ENCODE measurements around the gene SPCS3.
A peak's percentile ranks its signal among the peaks of the same experiment; 100 is the strongest.
"Not testable (repeated sequence)": the region's sequence is repeated elsewhere in the genome, so short reads cannot be mapped to it uniquely, and the experiment has no call there.

The SPCS3 gene

DNA sequence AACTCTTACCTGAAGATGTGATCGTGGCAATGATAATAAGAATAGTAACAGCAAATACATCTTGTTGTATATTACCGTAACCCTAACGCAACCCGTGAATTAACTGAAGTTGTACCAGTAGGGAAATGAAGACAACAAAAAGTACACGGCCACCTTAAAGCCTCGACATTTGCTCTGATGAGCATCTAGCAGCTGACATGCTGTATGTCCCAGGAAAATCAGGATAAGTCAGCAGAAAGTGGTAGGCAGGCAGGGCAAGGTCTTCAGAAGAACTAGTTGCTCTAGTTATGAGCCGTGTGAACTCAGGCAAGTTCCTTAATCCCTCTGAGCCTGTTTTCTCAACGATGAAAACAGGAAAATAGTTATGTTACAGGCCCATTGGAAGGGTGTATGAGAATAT, 43.1 kb upstream of the SPCS3 start:
- Histone ChIP-seq H3K79me1 (ENCODE audit: low read length) (no peaks in the 10 kb centered on the region), H3K18ac (ENCODE audit: low read length) (no peak overlapping the region), H3K4me2 (ENCODE audit: low read length) (no peak overlapping the region), H2BK120ac (ENCODE audit: low read depth, low read length) (no peak overlapping the region), H4K5ac (ENCODE audit: low read length) (no peak overlapping the region), H2AK5ac (ENCODE audit: low read length) (no peak overlapping the region), H3K9ac (ENCODE audit: low read length) (no peak overlapping the region), H2BK15ac (replicated peaks; ENCODE audit: low read depth) (no peak overlapping the region), H4K8ac (ENCODE audit: low read depth, low read length) (no peak overlapping the region), H3K36me3 (ENCODE audit: control insufficient read depth, insufficient read depth, low read length) (no peaks in the 10 kb centered on the region), H3K79me2 (ENCODE audit: control insufficient read depth, insufficient read depth, low read length) (no peaks in the 10 kb centered on the region), H3K4me3 (ENCODE audit: low read length) (no peak overlapping the region), H3K4me1 (ENCODE audit: control insufficient read depth, low read depth, low read length) (no peaks in the 10 kb centered on the region), H3K23ac (ENCODE audit: low read length) (no peak overlapping the region), H3K4ac (ENCODE audit: low read depth, low read length) (no peak overlapping the region), H3K27me3 (ENCODE audit: insufficient read depth, low read length, poor library complexity) (no peaks in the 10 kb centered on the region), H3K27ac (ENCODE audit: low read depth, low read length) (no peak overlapping the region), H3K56ac (ENCODE audit: low read length) (no peak overlapping the region), H2BK5ac (ENCODE audit: low read length) (no peak overlapping the region)
- DNase-seq = no peak
- no CpG with 5 or more reads among the region's 8 CpGs for WGBS (ENCODE audit: extremely low coverage, insufficient coverage, low lambda C conversion rate)

DNA sequence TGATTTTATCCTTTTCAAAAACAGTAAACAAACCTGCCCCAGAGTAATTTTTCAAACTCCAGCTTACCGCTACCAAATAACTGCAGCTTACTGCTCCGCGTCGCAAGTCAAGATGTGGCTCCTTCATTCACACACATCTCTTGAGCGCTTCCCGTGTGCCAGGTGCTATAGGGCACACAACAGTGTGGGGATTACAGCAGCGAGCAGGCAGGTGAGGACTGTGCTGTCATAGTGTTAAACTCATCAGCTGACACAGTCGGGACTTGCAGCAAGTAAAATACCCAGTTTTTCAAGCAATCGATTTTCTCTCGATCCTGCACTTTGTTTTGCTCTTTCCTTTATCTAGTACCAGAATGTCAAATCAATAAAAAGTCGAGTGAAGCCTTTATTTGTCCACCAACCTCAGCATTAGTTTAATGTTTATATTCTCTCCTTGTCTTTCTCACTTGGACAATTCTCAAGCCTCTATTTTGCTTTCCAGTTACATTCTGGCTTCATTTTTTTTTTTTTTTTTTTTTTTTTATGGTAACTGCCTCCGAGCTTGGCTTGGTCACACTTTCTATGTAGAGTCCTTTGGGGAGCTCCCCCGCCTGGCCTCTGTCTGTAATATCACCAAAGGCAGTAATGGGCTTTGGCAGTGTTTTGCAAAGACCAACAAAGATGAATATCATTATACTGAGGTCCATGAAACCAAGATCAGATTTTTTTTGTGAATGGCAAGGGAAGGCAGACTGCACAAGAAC, 42.4 kb upstream of the SPCS3 start:
- Histone ChIP-seq H3K56ac (ENCODE audit: low read length) (no peak overlapping the region), H3K23ac (ENCODE audit: low read length) (no peak overlapping the region), H3K9ac (ENCODE audit: low read length) (no peak overlapping the region), H3K4ac (ENCODE audit: low read depth, low read length) (no peak overlapping the region), H3K27me3 (ENCODE audit: insufficient read depth, low read length, poor library complexity) (no peaks in the 10 kb centered on the region), H2BK5ac (ENCODE audit: low read length) (no peak overlapping the region), H3K4me3 (ENCODE audit: low read length) (no peak overlapping the region), H2BK15ac (replicated peaks; ENCODE audit: low read depth) (no peak overlapping the region), H3K36me3 (ENCODE audit: control insufficient read depth, insufficient read depth, low read length) (no peaks in the 10 kb centered on the region), H4K8ac (ENCODE audit: low read depth, low read length) (no peak overlapping the region), H3K4me2 (ENCODE audit: low read length) (no peak overlapping the region), H3K79me2 (ENCODE audit: control insufficient read depth, insufficient read depth, low read length) (no peaks in the 10 kb centered on the region), H4K5ac (ENCODE audit: low read length) (no peak overlapping the region), H2BK120ac (ENCODE audit: low read depth, low read length) (no peak overlapping the region), H3K4me1 (ENCODE audit: control insufficient read depth, low read depth, low read length) (no peaks in the 10 kb centered on the region), H3K27ac (ENCODE audit: low read depth, low read length) (no peak overlapping the region), H3K18ac (ENCODE audit: low read length) (no peak overlapping the region), H3K79me1 (ENCODE audit: low read length) (no peaks in the 10 kb centered on the region), H2AK5ac (ENCODE audit: low read length) (no peak overlapping the region)
- WGBS (ENCODE audit: extremely low coverage, insufficient coverage, low lambda C conversion rate) = no CpG with 5 or more reads among the region's 13 CpGs
- DNase-seq = peak; percentile 78

DNA sequence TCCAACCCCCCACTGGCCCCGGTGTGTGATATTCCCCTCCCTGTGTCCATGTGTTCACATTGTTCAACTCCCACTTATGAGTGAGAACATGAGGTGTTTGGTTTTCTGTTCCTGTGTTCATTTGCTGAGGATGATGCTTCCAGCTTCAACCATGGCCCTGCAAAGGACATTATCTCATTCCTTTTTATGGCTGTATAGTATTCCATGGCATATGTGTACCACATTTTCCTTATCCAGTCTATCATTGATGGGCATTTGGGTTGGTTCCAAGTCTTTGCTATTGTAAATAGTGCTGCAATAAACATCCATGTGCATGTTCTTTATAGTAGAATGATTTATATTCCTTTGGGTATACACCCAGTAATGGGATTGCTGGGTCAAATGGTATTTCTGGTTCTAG, 40.2 kb upstream of the SPCS3 start:
- not testable (repeated sequence) for H2BK5ac ChIP-seq (ENCODE audit: low read length); DNase-seq; H4K8ac ChIP-seq (ENCODE audit: low read depth, low read length); H2BK120ac ChIP-seq (ENCODE audit: low read depth, low read length); H3K36me3 ChIP-seq (ENCODE audit: control insufficient read depth, insufficient read depth, low read length); H2AK5ac ChIP-seq (ENCODE audit: low read length); H3K18ac ChIP-seq (ENCODE audit: low read length); H3K4me1 ChIP-seq (ENCODE audit: control insufficient read depth, low read depth, low read length); H3K79me2 ChIP-seq (ENCODE audit: control insufficient read depth, insufficient read depth, low read length); H3K56ac ChIP-seq (ENCODE audit: low read length); H3K79me1 ChIP-seq (ENCODE audit: low read length); H3K27ac ChIP-seq (ENCODE audit: low read depth, low read length); H3K4me3 ChIP-seq (ENCODE audit: low read length); H3K23ac ChIP-seq (ENCODE audit: low read length); H3K27me3 ChIP-seq (ENCODE audit: insufficient read depth, low read length, poor library complexity); H3K4ac ChIP-seq (ENCODE audit: low read depth, low read length); H2BK15ac ChIP-seq (replicated peaks; ENCODE audit: low read depth); H4K5ac ChIP-seq (ENCODE audit: low read length); H3K4me2 ChIP-seq (ENCODE audit: low read length); H3K9ac ChIP-seq (ENCODE audit: low read length)
- no CpG with 5 or more reads among the region's 1 CpG for WGBS (ENCODE audit: extremely low coverage, insufficient coverage, low lambda C conversion rate)

DNA sequence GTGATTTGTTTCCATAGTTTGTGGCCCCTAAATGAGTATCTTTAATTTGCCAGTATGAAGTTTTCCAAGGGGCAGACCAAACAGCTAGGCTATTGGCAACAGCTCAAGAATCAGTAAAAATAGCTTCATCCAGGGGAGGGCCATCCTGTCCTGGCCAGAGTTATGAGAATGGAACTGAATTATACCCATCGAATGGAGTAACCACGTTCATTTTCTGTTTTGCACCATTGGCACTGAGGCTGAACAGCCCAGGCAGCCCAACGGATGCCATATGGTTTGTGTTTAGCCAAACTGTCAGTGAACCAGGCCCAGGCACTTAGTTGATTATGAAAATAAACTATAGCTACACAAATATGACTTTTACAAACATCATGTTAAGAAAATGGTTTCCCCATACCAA, 33.0 kb upstream of the SPCS3 start:
- no peak overlapping the region for H3K18ac ChIP-seq (ENCODE audit: low read length)
- DNase-seq = no peak
- no peaks in the 10 kb centered on the region for H3K4me1 ChIP-seq (ENCODE audit: control insufficient read depth, low read depth, low read length)
- no peak overlapping the region for H3K23ac ChIP-seq (ENCODE audit: low read length)
- no peak overlapping the region for H3K4me2 ChIP-seq (ENCODE audit: low read length)
- no peak overlapping the region for H2BK15ac ChIP-seq (replicated peaks; ENCODE audit: low read depth)
- no peak overlapping the region for H3K27ac ChIP-seq (ENCODE audit: low read depth, low read length)
- H3K56ac ChIP-seq (ENCODE audit: low read length) = no peak overlapping the region
- H3K79me2 ChIP-seq (ENCODE audit: control insufficient read depth, insufficient read depth, low read length) = no peaks in the 10 kb centered on the region
- no CpG with 5 or more reads among the region's 3 CpGs for WGBS (ENCODE audit: extremely low coverage, insufficient coverage, low lambda C conversion rate)
- H3K27me3 ChIP-seq (ENCODE audit: insufficient read depth, low read length, poor library complexity) = no peaks in the 10 kb centered on the region
- no peaks in the 10 kb centered on the region for H3K36me3 ChIP-seq (ENCODE audit: control insufficient read depth, insufficient read depth, low read length)
- no peak overlapping the region for H2BK120ac ChIP-seq (ENCODE audit: low read depth, low read length)
- H3K79me1 ChIP-seq (ENCODE audit: low read length) = no peaks in the 10 kb centered on the region
- no peak overlapping the region for H3K4ac ChIP-seq (ENCODE audit: low read depth, low read length)
- H3K4me3 ChIP-seq (ENCODE audit: low read length) = no peak overlapping the region
- H2BK5ac ChIP-seq (ENCODE audit: low read length) = no peak overlapping the region
- H3K9ac ChIP-seq (ENCODE audit: low read length) = no peak overlapping the region
- H4K8ac ChIP-seq (ENCODE audit: low read depth, low read length) = no peak overlapping the region
- H4K5ac ChIP-seq (ENCODE audit: low read length) = no peak overlapping the region
- H2AK5ac ChIP-seq (ENCODE audit: low read length) = no peak overlapping the region

DNA sequence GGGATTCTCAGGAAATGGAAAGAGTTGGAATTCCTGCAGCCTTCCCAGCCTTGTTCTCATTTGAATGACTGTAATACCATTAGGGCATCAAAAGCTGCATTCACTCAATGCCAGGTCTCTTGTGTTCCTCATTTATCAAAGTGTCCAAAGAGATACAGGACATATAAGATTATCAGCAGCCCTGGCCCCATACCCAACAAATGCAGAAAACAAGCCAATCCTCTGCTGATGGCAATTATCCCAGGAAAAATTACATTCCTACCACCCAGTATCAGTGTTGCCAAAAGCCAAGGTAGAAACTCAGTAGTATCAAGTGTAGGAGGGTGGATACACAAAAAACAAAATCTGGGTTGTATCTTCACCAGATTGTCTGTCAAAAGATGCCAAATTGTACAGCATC, 32.2 kb upstream of the SPCS3 start:
- Histone ChIP-seq H3K56ac (ENCODE audit: low read length) (no peak overlapping the region), H3K79me1 (ENCODE audit: low read length) (no peaks in the 10 kb centered on the region)

DNA sequence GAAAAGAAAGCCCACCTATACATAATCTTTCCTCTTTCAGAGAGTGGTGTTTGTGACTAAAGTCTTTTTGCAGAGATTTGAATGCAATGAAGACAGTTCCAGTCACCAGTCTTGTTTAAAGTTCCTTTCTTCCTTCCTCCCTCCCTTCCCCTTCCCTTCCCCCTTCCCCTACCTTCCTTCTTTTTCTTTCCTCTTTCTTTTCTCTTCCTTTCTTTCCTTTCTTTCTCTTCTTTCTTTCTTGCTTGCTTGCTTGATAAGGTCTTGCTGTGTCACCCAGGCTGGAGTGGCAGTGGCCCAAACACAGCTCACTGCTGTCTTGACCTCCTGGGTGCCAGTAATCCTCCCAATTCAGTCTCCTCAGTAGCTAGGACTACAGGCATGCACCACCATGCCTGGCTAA, 31.7 kb upstream of the SPCS3 start:
- Histone ChIP-seq H2BK5ac (ENCODE audit: low read length) (no peak overlapping the region), H3K79me1 (ENCODE audit: low read length) (no peaks in the 10 kb centered on the region), H4K5ac (ENCODE audit: low read length) (no peak overlapping the region), H3K4me2 (ENCODE audit: low read length) (no peak overlapping the region), H3K18ac (ENCODE audit: low read length) (no peak overlapping the region), H3K36me3 (ENCODE audit: control insufficient read depth, insufficient read depth, low read length) (no peaks in the 10 kb centered on the region), H3K23ac (ENCODE audit: low read length) (no peak overlapping the region), H3K79me2 (ENCODE audit: control insufficient read depth, insufficient read depth, low read length) (no peaks in the 10 kb centered on the region), H2BK15ac (replicated peaks; ENCODE audit: low read depth) (no peak overlapping the region), H3K56ac (ENCODE audit: low read length) (no peak overlapping the region), H3K27ac (ENCODE audit: low read depth, low read length) (no peak overlapping the region), H3K9ac (ENCODE audit: low read length) (no peak overlapping the region), H2AK5ac (ENCODE audit: low read length) (no peak overlapping the region), H3K4me1 (ENCODE audit: control insufficient read depth, low read depth, low read length) (no peaks in the 10 kb centered on the region), H3K4ac (ENCODE audit: low read depth, low read length) (no peak overlapping the region), H3K4me3 (ENCODE audit: low read length) (no peak overlapping the region), H2BK120ac (ENCODE audit: low read depth, low read length) (no peak overlapping the region), H4K8ac (ENCODE audit: low read depth, low read length) (no peak overlapping the region), H3K27me3 (ENCODE audit: insufficient read depth, low read length, poor library complexity) (no peaks in the 10 kb centered on the region)
- DNase-seq = no peak

More for the DNA sequence above, 32.2 kb upstream of the SPCS3 start:
- no peak overlapping the region for H4K8ac ChIP-seq (ENCODE audit: low read depth, low read length)
- no peak overlapping the region for H3K4me2 ChIP-seq (ENCODE audit: low read length)
- H3K4ac ChIP-seq (ENCODE audit: low read depth, low read length) = no peak overlapping the region
- DNase-seq = no peak
- H3K79me2 ChIP-seq (ENCODE audit: control insufficient read depth, insufficient read depth, low read length) = no peaks in the 10 kb centered on the region
- no peak overlapping the region for H2AK5ac ChIP-seq (ENCODE audit: low read length)
- no peak overlapping the region for H3K18ac ChIP-seq (ENCODE audit: low read length)
- no peak overlapping the region for H4K5ac ChIP-seq (ENCODE audit: low read length)
- no peak overlapping the region for H3K23ac ChIP-seq (ENCODE audit: low read length)
- H3K9ac ChIP-seq (ENCODE audit: low read length) = no peak overlapping the region
- H3K27me3 ChIP-seq (ENCODE audit: insufficient read depth, low read length, poor library complexity) = no peaks in the 10 kb centered on the region
- H2BK5ac ChIP-seq (ENCODE audit: low read length) = no peak overlapping the region
- no peak overlapping the region for H2BK15ac ChIP-seq (replicated peaks; ENCODE audit: low read depth)
- H2BK120ac ChIP-seq (ENCODE audit: low read depth, low read length) = no peak overlapping the region
- H3K4me3 ChIP-seq (ENCODE audit: low read length) = no peak overlapping the region
- H3K27ac ChIP-seq (ENCODE audit: low read depth, low read length) = no peak overlapping the region
- no peaks in the 10 kb centered on the region for H3K4me1 ChIP-seq (ENCODE audit: control insufficient read depth, low read depth, low read length)
- H3K36me3 ChIP-seq (ENCODE audit: control insufficient read depth, insufficient read depth, low read length) = no peaks in the 10 kb centered on the region
